C4-2B (cell line): Measurements from ENCODE around the gene KRTAP4-7.

Source experiments
- H3K27ac ChIP-seq: fragments of 450-650 bp; 2 replicates; pipeline ENCODE4 v1.5.1; 2017
- CTCF ChIP-seq: fragments of 450-650 bp; conservative IDR thresholded peaks from 2 replicates; pipeline ENCODE4 v1.5.1; 2017; ENCODE audit warnings: mild to moderate bottlenecking
- ZFX ChIP-seq: fragments of 450-650 bp; IDR thresholded peaks from 2 replicates; pipeline ENCODE4 v1.6.1; 2017

The KRTAP4-7 gene

DNA sequence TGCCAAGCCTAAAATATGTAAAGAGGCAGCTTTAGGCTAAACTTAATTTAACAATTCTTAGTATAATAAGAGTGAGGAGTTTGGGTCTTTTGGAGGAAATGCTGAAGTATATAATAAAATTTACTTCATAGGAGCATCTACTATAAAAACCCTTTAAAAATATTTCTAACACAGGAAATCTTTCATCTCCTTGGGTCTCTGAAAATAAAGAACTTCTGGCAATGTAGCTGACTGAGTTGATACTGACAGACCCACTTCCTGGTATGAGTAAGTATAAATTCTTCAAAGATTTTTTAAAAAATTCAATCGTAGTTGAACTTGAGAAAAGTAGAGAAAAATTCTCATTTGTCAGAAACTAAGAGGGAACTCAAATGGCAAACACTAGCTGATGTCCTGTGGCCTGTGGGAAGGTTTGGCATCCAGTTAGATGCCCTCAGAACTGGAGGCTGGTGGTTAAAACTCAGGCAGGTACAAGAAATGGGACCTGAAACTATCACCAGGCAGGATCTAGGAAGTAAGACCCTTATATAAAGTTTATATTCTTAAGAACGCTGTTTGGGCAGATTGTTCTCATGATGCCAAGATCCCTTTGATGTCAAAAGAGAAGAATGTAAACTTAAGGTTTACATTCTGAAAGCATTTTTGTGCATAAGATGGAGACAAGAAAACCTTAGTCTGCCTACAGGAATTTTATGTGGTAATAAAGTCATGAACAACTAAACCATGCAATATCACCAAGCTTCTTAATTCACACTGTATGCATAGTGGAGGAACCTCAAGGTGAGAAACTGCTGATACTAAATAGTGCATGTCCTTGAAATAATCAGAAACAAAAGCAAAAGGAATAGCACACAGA is 50.2 kb downstream of the KRTAP4-7 start:
- H3K27ac ChIP-seq: no peak overlapping the region
- TF ChIP-seq ZFX (no peak), CTCF (no peak)
